SK-N-SH (cell line): Measurements from ENCODE around the gene MGAT4A. TPM values are rescaled to one million over a fixed set of nuclear protein-coding genes. Genes with fewer than 3 reads are reported as not detected.

Experiments
- CTCF ChIA-PET: fragments of 300-600, 350-600 bp; formaldehyde crosslinking; extraction: SDS; loops from one replicate; lab custom pipeline; 2021; lab: Yijun Ruan, JAX
- POLR2A ChIA-PET: fragments of 350-600 bp; sonication (Branson Sonifier 250); formaldehyde crosslinking; extraction: SDS; loops from one replicate; lab custom pipeline; 2020; ENCODE audit warnings: antibody characterized with exemption, inconsistent platforms; lab: Yijun Ruan, JAX
- DNase-seq: peaks from one replicate; pipeline ENCODE4 v3.0.0; 2012
- H2AFZ ChIP-seq: fragments of 200-600 bp; sonication (generic); 2 replicates; pipeline ENCODE4 v1.8.1; 2016; ENCODE audit warnings: antibody characterized with exemption, mild to moderate bottlenecking, low read depth
- H3F3A ChIP-seq: fragments of 200-600 bp; sonication (generic); replicated peaks from 2 replicates; pipeline ENCODE3; 2016; ENCODE audit warnings: antibody characterized with exemption, mild to moderate bottlenecking; ENCODE audit not compliant: insufficient read depth
- H3K27ac ChIP-seq, 2 experiments: fragments of 200-500 bp in 1 of 2; fragments of 200-600 bp in 1 of 2; sonication (Bioruptor generic) in 1 of 2; sonication (generic), shearing (Covaris generic) in 1 of 2; 2 replicates each; pipeline versions ENCODE4 v1.5.1 to v1.6.1; 2014 to 2016; ENCODE audit warnings: low read depth in 2 of 2, inconsistent platforms in 1 of 2, low read length in 1 of 2, mild to moderate bottlenecking in 1 of 2, mixed read lengths in 1 of 2
- H3K27me3 ChIP-seq: fragments of 200-600 bp; sonication (generic), shearing (Covaris generic); 2 replicates; pipeline ENCODE4 v1.6.1; 2016; ENCODE audit warnings: mixed run types; ENCODE audit not compliant: insufficient read depth
- H3K36me3 ChIP-seq, 2 experiments: fragments of 200-500 bp in 1 of 2; fragments of 200-600 bp in 1 of 2; sonication (Bioruptor generic) in 1 of 2; sonication (generic) in 1 of 2; replicated peaks in 1 of 2; 2 replicates each; pipeline versions ENCODE3 to v1.5.1; 2014 to 2016; ENCODE audit warnings: low read length in 1 of 2, mild to moderate bottlenecking in 1 of 2; ENCODE audit not compliant: insufficient read depth in 2 of 2, control insufficient read depth in 1 of 2
- H3K4me1 ChIP-seq, 2 experiments: fragments of 200-500 bp in 1 of 2; fragments of 200-600 bp in 1 of 2; sonication (Bioruptor generic) in 1 of 2; sonication (generic), shearing (Covaris generic) in 1 of 2; 2 replicates each; pipeline versions ENCODE4 v1.5.1 to v1.6.1; 2014 to 2016; ENCODE audit warnings: low read depth in 1 of 2, low read length in 1 of 2, mixed run types in 1 of 2; ENCODE audit not compliant: insufficient read depth in 2 of 2, control insufficient read depth in 1 of 2
- H3K4me2 ChIP-seq: fragments of 200-600 bp; sonication (generic), shearing (Covaris generic); 2 replicates; pipeline ENCODE4 v1.6.1; 2017; ENCODE audit warnings: mixed run types
- H3K4me3 ChIP-seq, 2 experiments: fragments of 200-500 bp in 1 of 2; fragments of 200-600 bp in 1 of 2; sonication (Bioruptor generic) in 1 of 2; sonication (generic), shearing (Covaris generic) in 1 of 2; 2 replicates each; pipeline versions ENCODE4 v1.5.1 to v1.8.1; 2014 to 2016; ENCODE audit warnings: low read depth in 2 of 2, inconsistent platforms in 1 of 2, low read length in 1 of 2, mild to moderate bottlenecking in 1 of 2, mixed read lengths in 1 of 2, moderate library complexity in 1 of 2
- H3K79me2 ChIP-seq: fragments of 200-600 bp; sonication (generic); 2 replicates; pipeline ENCODE4 v1.8.1; 2017; ENCODE audit warnings: mild to moderate bottlenecking; ENCODE audit not compliant: insufficient read depth
- H3K9ac ChIP-seq: fragments of 200-600 bp; sonication (generic); 2 replicates; pipeline ENCODE4 v1.6.1; 2017; ENCODE audit warnings: mixed run types
- H3K9me2 ChIP-seq: fragments of 200-600 bp; sonication (generic); 2 replicates; pipeline ENCODE4 v1.6.1; 2017; ENCODE audit warnings: mixed run types
- H3K9me3 ChIP-seq: fragments of 200-600 bp; sonication (generic); 2 replicates; pipeline ENCODE4 v1.6.1; 2017; ENCODE audit warnings: mixed run types, mild to moderate bottlenecking, moderate library complexity
- H4K20me1 ChIP-seq: fragments of 200-600 bp; sonication (generic); 2 replicates; pipeline ENCODE4 v1.6.1; 2017; ENCODE audit warnings: mild to moderate bottlenecking, mixed run types; ENCODE audit not compliant: insufficient read depth
- ELF1 ChIP-seq: IDR thresholded peaks from 2 replicates; pipeline ENCODE4 v1.4.0; 2012
- EP300 ChIP-seq, 2 experiments: IDR thresholded peaks; 2 replicates each; pipeline versions ENCODE4 v1.4.0 to v1.6.1; 2012; ENCODE audit warnings: borderline replicate concordance in 1 of 2, low read depth in 1 of 2, low read length in 1 of 2
- EZH2phosphoT487 ChIP-seq: fragments of 200-600 bp; sonication (generic); IDR thresholded peaks from 2 replicates; pipeline ENCODE4 v1.6.1; 2017; ENCODE audit warnings: low read depth, mixed run types, mild to moderate bottlenecking, antibody characterized with exemption, moderate library complexity, borderline replicate concordance
- FOXJ3 ChIP-seq: sonication (generic); formaldehyde crosslinking; IDR thresholded peaks from 2 replicates; pipeline ENCODE4 v1.5.1; 2020; ENCODE audit warnings: mild to moderate bottlenecking, missing genetic modification reagents
- FOXM1 ChIP-seq: IDR thresholded peaks from 2 replicates; pipeline ENCODE4 v1.4.0; 2012; ENCODE audit warnings: low read depth, mild to moderate bottlenecking
- GABPA ChIP-seq: IDR thresholded peaks from 2 replicates; pipeline ENCODE4 v1.4.0; 2012; ENCODE audit warnings: low read depth, mild to moderate bottlenecking
- GATA2 ChIP-seq: sonication (generic); formaldehyde crosslinking; IDR thresholded peaks from 2 replicates; pipeline ENCODE4 v1.5.0; 2020; ENCODE audit warnings: mild to moderate bottlenecking, missing genetic modification reagents
- MEF2A ChIP-seq: IDR thresholded peaks from 2 replicates; pipeline ENCODE4 v1.4.0; 2012; ENCODE audit warnings: low read depth, borderline replicate concordance
- NFIC ChIP-seq: IDR thresholded peaks from 2 replicates; pipeline ENCODE4 v1.4.0; 2012; ENCODE audit warnings: borderline replicate concordance
- NRF1 ChIP-seq: IDR thresholded peaks from 2 replicates; pipeline ENCODE4 v1.6.1; 2012; ENCODE audit warnings: low read depth, mild to moderate bottlenecking, low read length
- POLR2AphosphoS5 ChIP-seq: IDR thresholded peaks from 2 replicates; pipeline ENCODE4 v1.6.1; 2012; ENCODE audit warnings: low read depth, low read length
- RFX5 ChIP-seq: IDR thresholded peaks from 2 replicates; pipeline ENCODE4 v1.6.1; 2012; ENCODE audit warnings: mild to moderate bottlenecking, improper control_type of control experiment, low read length
- TAF1 ChIP-seq: IDR thresholded peaks from 2 replicates; pipeline ENCODE4 v1.6.1; 2012; ENCODE audit warnings: low read depth, mild to moderate bottlenecking, low read length, moderate library complexity, borderline replicate concordance
- TCF12 ChIP-seq: IDR thresholded peaks from 2 replicates; pipeline ENCODE4 v1.4.0; 2012
- USF1 ChIP-seq: IDR thresholded peaks from 2 replicates; pipeline ENCODE4 v1.4.0; 2012; ENCODE audit warnings: low read depth, borderline replicate concordance
- YY1 ChIP-seq: IDR thresholded peaks from 2 replicates; pipeline ENCODE4 v1.4.0; 2012; ENCODE audit warnings: low read depth, mild to moderate bottlenecking
- WGBS: methylation state at CpG from one replicate; pipeline ENCODE4 v1.1.6; 2017; ENCODE audit warnings: low lambda C conversion rate; 5-methylcytosine and 5-hydroxymethylcytosine counted together
- polyA plus RNA-seq, 3 experiments: library from polyadenylated mRNA; depleted of rRNA; stranded (reverse); fragments of >200 nt; gene quantifications; 2 replicates each; pipeline ENCODE4 v1.2.3, GENCODE V29; 2012
- TF ChIP-seq, protein P1 (sequence below): IDR thresholded peaks from 2 replicates; pipeline ENCODE4 v1.4.0; 2012; ENCODE audit warnings: low read depth, borderline replicate concordance

Gene MGAT4A
- polyA plus RNA-seq, 1 of the 3 experiments (the other 2 are of a cell fraction), result 0.07 TPM

DNA sequence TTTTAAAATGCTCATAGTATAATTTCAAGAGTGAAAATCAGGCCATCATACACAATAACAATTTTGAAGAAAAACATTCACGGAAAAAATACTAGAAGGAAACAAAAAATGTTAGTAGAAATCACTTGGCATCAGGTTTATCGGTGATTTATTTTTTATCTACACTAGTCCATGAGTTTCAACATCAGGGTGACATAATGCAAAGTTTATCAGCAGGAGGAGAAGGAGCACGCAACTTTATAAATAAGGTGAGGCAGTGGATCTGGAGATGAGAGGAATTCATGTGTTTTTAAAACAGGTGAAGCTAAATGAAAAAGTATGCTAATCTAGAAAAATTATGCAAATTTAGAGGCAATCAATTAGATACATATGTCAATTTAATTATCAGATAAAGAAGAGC lies 54.2 kb downstream of the MGAT4A start:
- no peak overlapping the region for H3K9ac ChIP-seq
- H3F3A ChIP-seq, result no peaks in the 10 kb centered on the region
- no peak overlapping the region for H3K27ac ChIP-seq
- no peaks in the 10 kb centered on the region for H3K4me1 ChIP-seq
- H3K9me2 ChIP-seq, result no peaks in the 10 kb centered on the region
- POLR2A ChIA-PET, result no interaction called here
- no peaks in the 10 kb centered on the region for H3K79me2 ChIP-seq
- DNase-seq, result no peak
- no peaks in the 10 kb centered on the region for H4K20me1 ChIP-seq
- no peak overlapping the region for H3K4me3 ChIP-seq
- no peak overlapping the region for H2AFZ ChIP-seq
- peaks cover 10% of the 10 kb centered on the region; the same call in 1 of the 2 replicates for H3K9me3 ChIP-seq
- TF ChIP-seq GATA2 (CRISPR knock-in tag) (no peak), EP300 (IDR thresholded peaks at IDR 0.05; ENCODE audit: borderline replicate concordance in 1 of 2, low read depth in 1 of 2, low read length in 1 of 2) (no peak), TCF12 (no peak), FOXM1 (no peak)
- CTCF ChIA-PET, result interaction anchor here (0.7 to 1.2 kb wide), 2 partner anchors 27 to 389 kb away, joined by 3 read pairs; no protein-coding TSS in a partner anchor
- H3K4me2 ChIP-seq, result no peak overlapping the region
- no peaks in the 10 kb centered on the region for H3K27me3 ChIP-seq
- H3K36me3 ChIP-seq, result no peaks in the 10 kb centered on the region
- 54% methylated on average over 3 of the region's 3 CpGs for WGBS

DNA sequence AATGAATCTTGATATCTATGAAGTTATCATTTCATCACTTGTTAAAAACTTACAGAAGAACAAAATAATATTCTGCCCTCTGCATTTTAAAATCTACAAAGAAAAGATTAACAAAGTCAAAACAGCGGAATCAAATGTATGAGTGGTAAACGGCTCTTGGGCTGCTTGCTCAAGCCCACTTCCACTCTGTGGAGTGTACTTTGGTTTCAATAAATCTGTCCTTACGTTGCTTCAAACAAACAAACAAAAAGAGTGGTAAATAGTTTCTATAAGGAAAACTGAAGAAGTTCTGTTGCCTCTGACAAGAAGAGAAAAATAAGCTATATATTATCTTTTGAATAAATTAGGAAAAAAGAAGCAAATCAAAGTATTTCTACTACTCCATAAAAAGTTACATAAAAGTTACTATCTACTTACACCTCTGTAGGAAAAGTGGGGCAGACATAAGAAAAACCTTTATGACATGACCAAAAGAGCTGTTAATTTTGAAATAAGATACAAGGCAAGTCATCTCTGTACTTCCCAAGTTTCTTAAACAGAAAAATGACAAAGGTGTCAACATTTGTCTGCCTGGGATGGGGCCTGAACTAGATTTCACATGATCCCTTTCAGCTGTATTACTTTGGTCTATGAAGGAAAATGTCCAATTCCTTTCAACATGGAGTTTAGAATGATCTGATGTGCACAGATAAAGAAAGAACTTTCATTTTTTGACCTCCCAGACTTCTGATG lies 56.5 kb downstream of the MGAT4A start:
- 44% methylated on average over 3 of the region's 3 CpGs for WGBS

More for the DNA sequence above, 56.5 kb downstream of the MGAT4A start:
- Histone ChIP-seq H3K9me3 (peaks cover 10% of the 10 kb centered on the region; the same call in 1 of the 2 replicates), H3K9ac (no peak overlapping the region), H3K9me2 (no peaks in the 10 kb centered on the region), H3K36me3 (no peaks in the 10 kb centered on the region), H3K27ac (no peak overlapping the region), H4K20me1 (no peaks in the 10 kb centered on the region), H2AFZ (no peak overlapping the region), H3K27me3 (no peaks in the 10 kb centered on the region), H3K79me2 (no peaks in the 10 kb centered on the region), H3F3A (no peaks in the 10 kb centered on the region), H3K4me3 (no peak overlapping the region), H3K4me2 (no peak overlapping the region), H3K4me1 (no peaks in the 10 kb centered on the region)
- no peak for DNase-seq
- ChIA-PET CTCF (interaction anchor here (1.4 kb wide), 1 partner anchor 10 kb away, joined by 3 read pairs; no protein-coding TSS in a partner anchor), POLR2A (no interaction called here)
- TF ChIP-seq TAF1 (no peak), EZH2phosphoT487 (no peak), POLR2AphosphoS5 (no peak), YY1 (no peak), GABPA (no peak), EP300 (IDR thresholded peaks at IDR 0.05; ENCODE audit: borderline replicate concordance in 1 of 2, low read depth in 1 of 2, low read length in 1 of 2) (no peak), USF1 (no peak), GATA2 (CRISPR knock-in tag) (no peak), RFX5 (no peak), ELF1 (no peak), MEF2A (no peak), NRF1 (no peak), NFIC (no peak), FOXJ3 (no peak)
- TF ChIP-seq, protein P1, sequence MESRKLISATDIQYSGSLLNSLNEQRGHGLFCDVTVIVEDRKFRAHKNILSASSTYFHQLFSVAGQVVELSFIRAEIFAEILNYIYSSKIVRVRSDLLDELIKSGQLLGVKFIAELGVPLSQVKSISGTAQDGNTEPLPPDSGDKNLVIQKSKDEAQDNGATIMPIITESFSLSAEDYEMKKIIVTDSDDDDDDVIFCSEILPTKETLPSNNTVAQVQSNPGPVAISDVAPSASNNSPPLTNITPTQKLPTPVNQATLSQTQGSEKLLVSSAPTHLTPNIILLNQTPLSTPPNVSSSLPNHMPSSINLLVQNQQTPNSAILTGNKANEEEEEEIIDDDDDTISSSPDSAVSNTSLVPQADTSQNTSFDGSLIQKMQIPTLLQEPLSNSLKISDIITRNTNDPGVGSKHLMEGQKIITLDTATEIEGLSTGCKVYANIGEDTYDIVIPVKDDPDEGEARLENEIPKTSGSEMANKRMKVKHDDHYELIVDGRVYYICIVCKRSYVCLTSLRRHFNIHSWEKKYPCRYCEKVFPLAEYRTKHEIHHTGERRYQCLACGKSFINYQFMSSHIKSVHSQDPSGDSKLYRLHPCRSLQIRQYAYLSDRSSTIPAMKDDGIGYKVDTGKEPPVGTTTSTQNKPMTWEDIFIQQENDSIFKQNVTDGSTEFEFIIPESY, result no peak
